ENCODE data around the gene CEP85L. TPM values are rescaled to one million over a fixed set of nuclear protein-coding genes. Genes with fewer than 3 reads are reported as not detected.

Gene CEP85L
- total RNA-seq, 3 donors from 2014 or later (not counting 1 experiment from before 2014, with no cell fraction given): 75.0 to 85.2 (median 82.0) TPM

DNA sequence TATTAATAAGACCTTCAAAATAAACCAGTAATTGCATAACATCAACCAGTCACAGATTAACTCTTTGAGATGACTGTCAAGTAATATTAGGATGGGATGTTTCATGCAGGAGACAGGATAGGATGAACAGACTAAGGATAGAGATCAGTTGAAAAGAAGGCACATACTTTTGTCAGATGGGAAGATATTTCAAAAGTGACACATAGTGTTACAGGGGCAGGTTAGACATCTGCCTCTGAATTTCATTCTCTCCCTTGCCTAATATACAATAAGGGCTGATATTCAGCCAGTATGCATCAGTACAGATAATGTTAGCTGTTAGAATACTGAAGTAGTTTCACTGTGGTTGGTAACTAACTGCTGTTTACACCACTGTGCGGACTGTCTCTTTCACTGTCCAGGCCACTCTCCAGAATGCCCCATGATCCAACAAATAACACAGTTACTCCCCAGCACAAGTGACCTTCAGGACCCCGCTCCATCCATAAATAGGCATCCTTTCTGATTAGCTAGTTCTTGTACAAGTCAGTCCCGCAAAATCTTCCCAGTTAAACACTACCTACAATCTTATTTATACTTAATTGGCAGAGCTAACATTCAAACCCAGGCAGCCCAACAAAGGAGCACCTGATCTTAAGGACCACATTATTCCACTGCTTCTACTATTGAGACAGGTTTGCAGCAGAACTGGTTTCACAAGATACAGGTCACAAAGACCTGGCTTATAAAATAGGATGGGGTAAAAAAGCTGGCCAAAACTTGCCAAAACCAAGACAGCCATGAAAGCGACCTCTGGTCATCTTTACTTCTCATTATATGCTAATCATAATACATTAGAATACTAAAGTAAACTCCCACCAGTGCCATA is 125.2 kb downstream of the CEP85L start:
- no peak for DNase-seq
- Histone ChIP-seq H3K4me1 (ENCODE audit: control insufficient read depth, insufficient read depth, low read length) (no peaks in the 10 kb centered on the region), H3K9me3 (ENCODE audit: control insufficient read depth, insufficient read depth, low read length) (no peaks in the 10 kb centered on the region), H3K27me3 (ENCODE audit: control insufficient read depth, insufficient read depth, low read length) (no peaks in the 10 kb centered on the region), H3K27ac (ENCODE audit: low read length) (no peak overlapping the region), H3K4me3 (ENCODE audit: low read length) (no peak overlapping the region), H3K36me3 (ENCODE audit: control insufficient read depth, insufficient read depth, low read length) (peaks cover 8% of the 10 kb centered on the region)
- Mint-ChIP-seq H3K4me1 (peaks cover 25 to 29% of the 10 kb centered on the region in 2 donors), H3K36me3 (no peaks in the 10 kb centered on the region), H3K9me3 (no peaks in the 10 kb centered on the region), H3K27ac (no peak overlapping the region), H3K27me3 (ENCODE audit: low read depth in 2 of 2) (no peaks in the 10 kb centered on the region), H3K4me3 (no peak overlapping the region)
- intact Hi-C loops (cut with micrococcal nuclease): no loop called here
- ATAC-seq: no peak
- TF ChIP-seq, protein P1, sequence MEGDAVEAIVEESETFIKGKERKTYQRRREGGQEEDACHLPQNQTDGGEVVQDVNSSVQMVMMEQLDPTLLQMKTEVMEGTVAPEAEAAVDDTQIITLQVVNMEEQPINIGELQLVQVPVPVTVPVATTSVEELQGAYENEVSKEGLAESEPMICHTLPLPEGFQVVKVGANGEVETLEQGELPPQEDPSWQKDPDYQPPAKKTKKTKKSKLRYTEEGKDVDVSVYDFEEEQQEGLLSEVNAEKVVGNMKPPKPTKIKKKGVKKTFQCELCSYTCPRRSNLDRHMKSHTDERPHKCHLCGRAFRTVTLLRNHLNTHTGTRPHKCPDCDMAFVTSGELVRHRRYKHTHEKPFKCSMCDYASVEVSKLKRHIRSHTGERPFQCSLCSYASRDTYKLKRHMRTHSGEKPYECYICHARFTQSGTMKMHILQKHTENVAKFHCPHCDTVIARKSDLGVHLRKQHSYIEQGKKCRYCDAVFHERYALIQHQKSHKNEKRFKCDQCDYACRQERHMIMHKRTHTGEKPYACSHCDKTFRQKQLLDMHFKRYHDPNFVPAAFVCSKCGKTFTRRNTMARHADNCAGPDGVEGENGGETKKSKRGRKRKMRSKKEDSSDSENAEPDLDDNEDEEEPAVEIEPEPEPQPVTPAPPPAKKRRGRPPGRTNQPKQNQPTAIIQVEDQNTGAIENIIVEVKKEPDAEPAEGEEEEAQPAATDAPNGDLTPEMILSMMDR (IDR thresholded peaks at IDR 0.05): no peak
- 84% methylated on average over 4 of the region's 4 CpGs for WGBS (ENCODE audit: insufficient coverage)

DNA sequence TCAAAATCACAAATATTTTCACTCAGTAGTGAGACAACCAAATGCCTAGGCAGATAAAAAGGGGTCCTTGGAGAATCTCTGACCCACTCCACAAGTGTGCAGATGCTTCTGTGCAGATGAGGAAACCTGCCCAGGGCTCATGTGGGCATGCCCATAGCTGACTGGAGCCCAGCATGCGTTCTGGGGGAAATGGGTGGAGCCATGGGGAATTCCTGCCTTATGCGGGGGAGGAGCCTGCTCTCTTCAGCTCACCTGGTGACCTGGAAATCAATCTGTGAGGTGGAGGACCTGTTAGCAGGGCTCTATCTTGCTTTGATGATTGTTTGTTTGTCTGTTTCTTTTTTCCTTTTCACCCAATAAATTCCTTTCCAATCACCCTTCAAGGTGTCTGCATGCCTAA is 126.7 kb downstream of the CEP85L start:
- TF ChIP-seq, protein P1 (IDR thresholded peaks at IDR 0.05): no peak
- Histone ChIP-seq H3K9me3 (ENCODE audit: control insufficient read depth, insufficient read depth, low read length) (no peaks in the 10 kb centered on the region), H3K27me3 (ENCODE audit: control insufficient read depth, insufficient read depth, low read length) (no peaks in the 10 kb centered on the region), H3K27ac (ENCODE audit: low read length) (no peak overlapping the region), H3K36me3 (ENCODE audit: control insufficient read depth, insufficient read depth, low read length) (peaks cover 8% of the 10 kb centered on the region), H3K4me3 (ENCODE audit: low read length) (no peak overlapping the region), H3K4me1 (ENCODE audit: control insufficient read depth, insufficient read depth, low read length) (no peaks in the 10 kb centered on the region)
- ATAC-seq (no peak), DNase-seq (peak in 1 of 2 donors; percentile 48)
- H3K36me3 Mint-ChIP-seq: no peaks in the 10 kb centered on the region
- peak overlapping the region in 1 of 2 donors; percentile 8 for H3K27ac Mint-ChIP-seq
- peaks cover 15 to 29% of the 10 kb centered on the region in 2 donors for H3K4me1 Mint-ChIP-seq
- intact Hi-C loops (cut with micrococcal nuclease): no loop called here
- H3K27me3 Mint-ChIP-seq (ENCODE audit: low read depth in 2 of 2): no peaks in the 10 kb centered on the region
- H3K9me3 Mint-ChIP-seq: no peaks in the 10 kb centered on the region
- no peak overlapping the region for H3K4me3 Mint-ChIP-seq
- WGBS (ENCODE audit: insufficient coverage): 57% methylated on average over 2 of the region's 2 CpGs

DNA sequence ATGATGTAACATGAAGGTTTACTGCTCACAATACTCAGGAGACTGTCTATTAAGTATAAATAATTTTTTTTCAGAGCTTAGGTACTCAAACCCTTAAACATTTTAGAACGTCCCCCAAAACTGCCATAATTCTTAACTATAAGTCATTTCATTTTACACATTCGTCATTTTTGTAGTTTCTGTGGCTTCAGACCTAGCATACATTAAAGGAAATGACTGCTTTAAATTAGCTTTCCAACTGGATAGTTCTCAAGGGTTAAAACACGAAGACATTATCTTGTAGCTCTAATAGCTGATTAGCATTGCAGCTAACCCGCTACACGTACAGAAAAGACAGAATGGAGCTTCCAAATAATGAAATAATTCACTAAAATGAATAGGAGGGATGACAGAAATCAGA is 128.2 kb downstream of the CEP85L start:
- Mint-ChIP-seq H3K27ac (no peak overlapping the region), H3K4me1 (peaks cover 15 to 24% of the 10 kb centered on the region in 2 donors), H3K27me3 (ENCODE audit: low read depth in 2 of 2) (no peaks in the 10 kb centered on the region), H3K9me3 (no peaks in the 10 kb centered on the region), H3K4me3 (no peak overlapping the region), H3K36me3 (peaks cover 8% of the 10 kb centered on the region)
- DNase-seq: no peak
- H3K9me3 ChIP-seq (ENCODE audit: control insufficient read depth, insufficient read depth, low read length): no peaks in the 10 kb centered on the region
- H3K4me3 ChIP-seq (ENCODE audit: low read length): no peak overlapping the region
- ATAC-seq: no peak
- no peaks in the 10 kb centered on the region for H3K27me3 ChIP-seq (ENCODE audit: control insufficient read depth, insufficient read depth, low read length)
- 89% methylated on average over 4 of the region's 5 CpGs for WGBS (ENCODE audit: insufficient coverage)
- peaks cover 8% of the 10 kb centered on the region for H3K36me3 ChIP-seq (ENCODE audit: control insufficient read depth, insufficient read depth, low read length)
- intact Hi-C loops (cut with micrococcal nuclease): no loop called here
- no peak overlapping the region for H3K27ac ChIP-seq (ENCODE audit: low read length)
- TF ChIP-seq, protein P1 (IDR thresholded peaks at IDR 0.05): no peak
- no peaks in the 10 kb centered on the region for H3K4me1 ChIP-seq (ENCODE audit: control insufficient read depth, insufficient read depth, low read length)
